A204.1 (cell line): ENCODE results near the gene SSRP1.

Experiments
- FAIRE-seq: peaks from 2 replicates; lab custom pipeline; 2012; peaks lifted over from hg19 to GRCh38; lab: Jason Lieb, UNC

SSRP1 gene

GRCh38 chr11:57315491-57315890 lies 20.2 kb downstream of the SSRP1 start:
- no peak for FAIRE-seq

GRCh38 chr11:57314221-57314973 lies 21.3 kb downstream of the SSRP1 start:
- no peak for FAIRE-seq

- no peak for FAIRE-seq
Observed at GRCh38 chr11:57313788-57314135, 21.9 kb downstream of the SSRP1 start.

DNA sequence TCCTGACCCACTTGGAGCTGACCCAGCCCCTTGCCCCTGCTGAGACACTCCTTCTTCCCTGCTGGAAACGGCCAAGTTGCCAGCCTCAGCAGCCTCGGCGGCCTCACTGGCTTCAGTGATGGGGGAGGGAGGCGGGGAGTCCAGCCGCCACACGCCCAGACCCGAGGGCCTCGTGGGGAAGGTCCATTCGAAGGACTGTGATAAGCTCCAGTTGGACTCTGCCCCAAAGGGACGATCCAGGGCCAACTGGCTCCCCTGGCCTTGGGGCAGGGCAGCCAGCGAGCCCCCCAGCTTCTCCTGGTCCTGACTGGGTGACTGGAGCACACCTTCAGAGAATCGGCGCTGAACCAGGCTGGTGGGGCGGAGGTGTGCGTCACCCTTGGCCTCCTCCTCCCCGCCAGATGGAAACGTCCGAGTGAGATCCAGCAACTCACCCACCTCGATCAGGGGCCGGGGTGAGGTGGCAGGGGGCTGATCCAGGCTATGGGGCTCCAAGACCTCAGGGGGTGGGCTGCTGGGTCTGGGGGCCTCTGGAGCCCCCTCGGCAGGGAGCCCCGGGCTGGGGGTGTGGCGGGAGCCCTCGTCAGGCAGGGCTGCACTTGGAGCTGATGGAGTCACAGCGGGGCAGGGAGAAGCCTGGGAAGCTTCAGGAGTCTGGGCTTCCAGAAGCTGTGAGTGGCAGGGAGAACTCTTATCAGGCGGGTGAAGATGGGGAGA lies 22.5 kb downstream of the SSRP1 start:
- no peak for FAIRE-seq

DNA sequence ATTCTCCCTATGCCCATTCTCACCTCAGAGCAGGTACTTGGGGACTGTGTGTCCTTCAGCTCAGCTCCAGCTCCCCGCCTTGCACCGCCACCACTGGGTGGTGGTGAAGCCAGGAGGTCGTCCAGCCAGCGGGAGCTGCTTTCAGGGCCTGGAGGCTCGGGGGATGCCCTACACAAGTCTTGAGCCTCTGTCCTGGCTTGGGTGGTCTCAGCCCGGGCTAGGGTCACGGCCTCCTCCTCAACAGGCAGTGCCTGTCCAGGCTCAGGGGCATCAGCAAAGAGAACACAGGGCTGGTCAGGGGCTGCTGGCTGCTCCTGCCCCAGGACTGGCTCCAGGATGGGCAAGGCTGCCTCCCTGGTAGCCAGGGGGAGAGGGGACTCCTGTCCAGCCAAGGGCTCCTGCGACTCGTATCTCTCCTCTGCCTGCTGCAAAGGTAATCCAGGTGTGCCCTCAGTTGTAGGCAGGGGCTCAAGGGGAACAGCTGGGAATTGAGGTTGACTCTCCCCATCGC lies 23.1 kb downstream of the SSRP1 start:
- no peak for FAIRE-seq

DNA sequence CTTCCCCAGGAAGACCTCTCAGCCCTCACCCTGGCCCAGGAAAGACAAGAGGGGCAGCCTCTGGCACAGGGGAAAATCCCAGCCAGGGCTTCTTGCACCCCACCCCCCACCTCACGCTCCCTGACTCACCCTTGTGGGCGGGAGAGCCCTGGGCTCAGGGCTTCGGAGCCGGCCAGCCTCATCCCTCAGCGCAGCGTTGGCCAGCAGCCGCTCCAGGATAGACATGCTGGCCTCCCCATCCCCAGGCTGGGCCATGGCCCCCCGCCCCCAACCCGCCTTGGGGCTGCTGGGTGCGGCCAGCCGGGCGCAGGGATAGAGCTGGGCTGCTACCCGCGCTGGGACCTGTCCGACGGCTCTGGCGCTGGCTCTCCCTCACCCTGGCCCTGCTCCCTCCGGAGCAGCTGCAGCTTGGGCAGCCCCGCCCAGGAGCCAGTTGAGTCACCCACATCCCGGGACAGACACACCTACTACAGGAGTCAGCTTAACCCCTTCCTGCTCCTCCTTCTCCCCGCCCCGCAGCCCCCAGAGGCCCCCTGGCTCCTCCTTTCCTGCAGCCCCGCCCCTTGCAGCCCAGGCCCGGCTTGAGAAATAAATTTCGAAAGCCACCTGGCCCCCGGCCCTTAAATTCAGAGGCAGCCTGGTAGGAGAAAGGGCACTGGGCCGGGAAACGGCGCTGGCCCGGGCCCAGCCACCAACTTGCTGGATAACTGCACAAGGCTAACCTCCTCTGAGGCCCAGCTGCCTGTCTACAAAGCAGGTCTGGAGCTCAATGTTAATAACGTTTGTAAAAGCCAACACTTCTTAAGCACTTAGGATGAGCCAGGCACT lies 24.4 kb downstream of the SSRP1 start:
- FAIRE-seq = no peak

GRCh38 chr11:57310630-57311086 lies 25.0 kb downstream of the SSRP1 start:
- no peak for FAIRE-seq

GRCh38 chr11:57310091-57310490 lies 25.6 kb downstream of the SSRP1 start:
- FAIRE-seq = no peak

DNA sequence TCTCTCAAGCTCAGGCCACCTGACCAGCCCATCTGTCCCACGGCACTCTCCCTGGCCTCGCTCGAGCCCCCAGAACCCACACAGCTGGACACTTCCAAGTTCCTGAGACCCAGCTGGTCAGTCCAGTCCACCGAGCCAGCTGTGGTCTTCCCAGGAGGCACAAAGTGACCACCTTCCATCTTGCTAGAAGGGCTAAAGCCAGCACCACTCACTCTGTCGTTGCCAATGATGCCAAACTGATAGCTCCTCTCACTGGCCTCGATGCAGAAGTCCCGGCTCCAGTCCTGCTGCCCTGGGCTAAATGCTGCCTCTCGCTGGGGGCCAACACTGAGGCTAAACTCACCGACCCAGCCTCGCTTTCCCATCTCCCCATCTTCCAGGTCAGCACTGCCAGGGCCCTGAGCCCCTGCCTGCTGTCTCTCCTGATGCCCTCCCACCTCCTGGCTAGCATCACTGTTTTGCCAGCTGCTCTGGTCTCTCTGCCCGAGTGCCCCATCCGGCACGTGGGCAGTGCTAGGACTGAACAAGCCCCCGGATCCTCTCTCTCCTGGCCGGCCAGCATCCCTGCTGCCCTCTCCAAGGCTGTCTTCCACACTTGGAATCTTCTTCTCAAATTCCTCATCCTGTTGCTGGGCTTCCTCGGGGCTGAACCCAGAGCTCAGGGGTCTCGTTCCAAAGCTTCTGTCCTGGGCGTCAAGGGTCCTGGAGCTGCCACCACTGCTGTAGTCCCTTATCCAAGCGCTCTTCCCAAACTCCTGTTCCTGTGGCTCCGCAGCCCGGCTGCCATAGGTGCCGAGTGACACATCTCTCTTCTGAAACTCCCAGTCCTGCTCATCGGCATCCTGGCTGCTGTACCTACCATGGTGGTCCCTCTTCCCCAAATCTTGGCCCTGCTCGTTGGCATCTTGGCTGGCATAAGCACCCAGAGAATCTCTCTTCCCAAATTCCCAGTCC lies 26.3 kb downstream of the SSRP1 start:
- no peak for FAIRE-seq

GRCh38 chr11:57308426-57309060 lies 27.1 kb downstream of the SSRP1 start:
- no peak for FAIRE-seq

GRCh38 chr11:57307666-57308270 lies 27.9 kb downstream of the SSRP1 start:
- FAIRE-seq = no peak

GRCh38 chr11:57306940-57307565 lies 28.6 kb downstream of the SSRP1 start:
- no peak for FAIRE-seq

GRCh38 chr11:57306161-57306876 lies 29.4 kb downstream of the SSRP1 start:
- no peak for FAIRE-seq

DNA sequence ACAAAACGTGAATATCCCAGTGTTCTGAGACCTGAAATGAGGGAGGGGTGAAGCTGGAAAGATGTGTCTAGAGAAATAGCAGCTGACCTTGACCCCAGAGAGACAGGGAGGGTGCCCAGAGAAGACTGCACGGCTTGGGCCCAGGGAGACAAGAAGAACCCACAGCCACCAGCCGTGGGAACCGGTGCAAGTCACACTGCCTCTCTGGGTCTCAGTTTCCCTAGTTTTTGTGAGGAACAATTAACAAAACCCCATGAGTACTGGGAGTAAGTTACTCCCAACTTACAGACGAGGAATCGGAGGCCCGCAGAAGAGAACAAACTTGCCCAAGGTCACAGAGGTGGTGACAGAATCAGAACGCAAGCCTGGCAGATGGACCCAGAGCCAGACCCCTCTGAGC lies 30.2 kb downstream of the SSRP1 start:
- no peak for FAIRE-seq

GRCh38 chr11:57303990-57304579 lies 31.6 kb downstream of the SSRP1 start:
- FAIRE-seq = no peak

- no peak for FAIRE-seq
Observed at GRCh38 chr11:57303280-57303989, 32.3 kb downstream of the SSRP1 start.

DNA sequence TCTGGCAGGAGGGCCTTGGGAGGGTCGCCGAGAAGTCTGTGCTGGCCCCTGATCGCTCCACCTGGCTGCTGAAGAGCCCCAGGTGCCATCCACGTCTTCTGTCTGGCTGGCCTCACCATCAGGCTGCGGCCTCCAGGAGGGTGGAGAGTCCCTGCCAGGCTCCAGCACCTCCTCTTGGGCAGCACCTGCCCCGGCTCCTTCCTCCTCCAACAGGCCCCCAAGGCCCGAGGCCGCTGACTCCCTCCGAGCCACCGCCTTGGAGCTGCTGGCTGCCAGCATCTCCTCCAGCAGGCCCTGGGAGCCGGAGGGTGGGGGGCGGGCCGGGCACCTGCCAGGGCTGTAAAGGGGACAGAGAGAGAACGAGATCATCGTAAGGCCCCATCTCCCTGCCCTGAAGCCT lies 33.2 kb downstream of the SSRP1 start:
- FAIRE-seq = no peak

DNA sequence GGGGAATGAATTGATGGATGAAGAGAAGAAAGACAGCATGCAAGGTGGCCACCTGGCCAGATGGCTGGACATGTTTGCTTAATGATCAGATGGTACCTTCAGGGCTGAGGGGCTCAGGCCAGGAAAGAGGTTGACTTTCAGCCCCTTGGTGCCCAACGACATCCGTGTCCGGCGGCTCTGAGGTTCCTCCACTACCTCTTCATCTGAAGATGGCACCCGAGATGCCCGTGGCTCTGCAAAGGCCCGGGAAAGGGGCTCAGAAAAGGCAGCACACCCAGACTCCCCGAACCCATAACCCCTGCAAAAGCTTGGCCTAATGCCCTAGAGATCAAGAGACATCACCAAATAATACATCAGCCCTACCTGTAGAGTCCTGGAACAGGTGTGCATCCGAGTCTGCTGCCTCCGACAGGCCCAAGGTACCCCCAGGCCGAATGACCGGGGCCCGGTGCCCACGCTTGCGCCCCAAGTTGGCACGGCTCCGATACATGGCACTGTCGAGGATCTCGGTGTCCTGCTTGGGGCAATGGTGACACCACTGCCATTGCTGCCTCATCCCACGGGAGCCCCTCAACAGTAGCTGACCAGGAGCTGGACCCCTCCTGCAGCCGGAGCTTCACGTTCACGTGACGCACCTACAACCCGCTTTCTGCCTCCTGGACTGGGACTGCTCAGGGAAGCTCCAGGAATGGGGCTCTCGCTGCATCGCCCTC lies 33.8 kb downstream of the SSRP1 start:
- FAIRE-seq = no peak
